Prostate gland (tissue), 2 donors: ENCODE results near the gene GCH1. TPM values are rescaled to one million over a fixed set of nuclear protein-coding genes. Genes with fewer than 3 reads are reported as not detected.
A peak's percentile ranks its signal among the peaks of the same experiment; 100 is the strongest.

Experiments
- DNase-seq: peaks from one replicate; pipeline ENCODE4 v3.0.0-alpha.2; 2019; ENCODE audit warnings: low spot score
- H3K27ac ChIP-seq, 2 donors: fragments of 200-600 bp; sonication (generic); 2 replicates each; pipeline ENCODE4 v1.5.1; 2017 to 2019
- H3K27me3 ChIP-seq: fragments of 200-600 bp; sonication (generic); replicated peaks from 2 replicates; pipeline ENCODE4 v1.5.1; 2019; ENCODE audit not compliant: insufficient read depth
- H3K36me3 ChIP-seq, 2 donors: fragments of 200-600 bp; sonication (generic); 1 replicate in 1 of 2; 2 replicates in 1 of 2; pipeline versions ENCODE4 v1.5.1 to v1.8.1; 2017 to 2019
- H3K4me1 ChIP-seq: fragments of 200-600 bp; sonication (generic); replicated peaks from 2 replicates; pipeline ENCODE4 v1.5.1; 2019
- H3K4me3 ChIP-seq, 2 donors: fragments of 200-600 bp; sonication (generic); 2 replicates each; pipeline ENCODE4 v1.5.1; 2017 to 2019
- H3K9me3 ChIP-seq: fragments of 200-600 bp; sonication (generic); 2 replicates; pipeline ENCODE4 v1.5.1; 2017
- POLR2A ChIP-seq: fragments of 450-650 bp; IDR thresholded peaks from one replicate; pipeline ENCODE4 v1.6.1; 2016; ENCODE audit warnings: antibody characterized with exemption, mild to moderate bottlenecking
- POLR2AphosphoS5 ChIP-seq: sonication (generic); formaldehyde crosslinking; IDR thresholded peaks from one replicate; pipeline ENCODE4 v1.6.1; 2017; ENCODE audit warnings: antibody characterized with exemption
- WGBS: methylation state at CpG from one replicate; pipeline ENCODE4 v1.1.5; 2018; 5-methylcytosine and 5-hydroxymethylcytosine counted together
- intact Hi-C: fragments of 100-400 bp; cut with DNase I; formaldehyde crosslinking; loops from one replicate; pipeline ENCODE4 v1.14.2; 2022
- total RNA-seq, 2 donors: library from RNA; depleted of rRNA; stranded (reverse); fragments of >200 nt; gene quantifications; one replicate each; pipeline ENCODE4 v1.1.0, GENCODE V29; 2016
- TF ChIP-seq, protein P1 (sequence below), 4 experiments: fragments of 200-600 bp in 2 of 4; fragments of 450-650 bp in 2 of 4; sonication (generic) in 2 of 4; IDR thresholded peaks; 1 replicate in 3 of 4; 2 replicates in 1 of 4; pipeline ENCODE4 v1.5.1; 2016 to 2019; ENCODE audit warnings: antibody characterized with exemption in 4 of 4, mild to moderate bottlenecking in 2 of 4, moderate library complexity in 2 of 4

GCH1 gene, protein sequence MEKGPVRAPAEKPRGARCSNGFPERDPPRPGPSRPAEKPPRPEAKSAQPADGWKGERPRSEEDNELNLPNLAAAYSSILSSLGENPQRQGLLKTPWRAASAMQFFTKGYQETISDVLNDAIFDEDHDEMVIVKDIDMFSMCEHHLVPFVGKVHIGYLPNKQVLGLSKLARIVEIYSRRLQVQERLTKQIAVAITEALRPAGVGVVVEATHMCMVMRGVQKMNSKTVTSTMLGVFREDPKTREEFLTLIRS
- total RNA-seq = 10 to 100 TPM in 1 of 2 donors, 1 to 10 TPM in 1; 4.9 to 19.4 TPM

DNA sequence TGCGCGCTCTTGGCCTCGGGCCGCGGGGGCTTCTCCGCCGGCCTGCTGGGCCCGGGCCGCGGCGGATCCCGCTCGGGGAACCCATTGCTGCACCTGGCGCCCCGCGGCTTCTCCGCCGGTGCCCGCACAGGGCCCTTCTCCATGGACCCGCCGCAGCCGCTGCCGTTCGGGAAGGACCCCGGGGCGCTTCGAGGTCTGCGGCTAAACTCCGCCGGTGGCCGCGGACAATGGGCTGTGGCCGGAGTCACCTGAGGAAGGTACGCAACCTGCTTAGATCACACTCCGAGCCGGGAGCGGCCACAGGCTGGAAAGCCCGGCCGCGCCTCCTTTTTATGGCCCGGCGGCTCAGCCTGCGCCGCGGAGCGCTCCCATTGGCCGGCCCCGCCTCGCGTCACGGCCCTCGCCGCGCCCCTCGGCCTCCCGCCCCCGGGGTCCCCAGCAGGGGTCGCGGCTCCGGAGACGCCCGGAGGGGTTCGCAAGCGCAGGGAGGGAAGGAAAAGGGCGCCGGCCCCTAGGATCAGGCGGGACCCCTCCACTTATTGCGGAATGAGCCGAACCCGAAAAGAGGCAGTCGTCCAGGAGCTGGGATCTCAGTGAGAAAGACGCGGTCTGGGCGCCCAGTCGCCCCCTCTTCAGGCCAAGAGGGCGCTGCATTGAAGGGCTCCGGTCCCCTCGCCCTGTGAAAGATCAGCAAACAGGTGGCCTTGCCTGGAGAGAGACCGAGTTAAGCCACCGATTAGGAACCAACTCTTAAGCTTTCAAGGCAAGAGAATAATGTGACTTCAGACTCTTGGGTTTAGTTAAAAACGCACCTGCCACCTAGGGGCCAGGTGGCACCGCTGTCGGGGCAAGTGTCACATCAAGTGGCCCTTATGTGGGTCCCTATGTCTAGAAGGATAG, at the start of gene GCH1:
Gene GCH1 (minus strand): TSS at position 306 of the 900 bp plus-strand sequence. CDS start 163 bp downstream, at position 143.
- no peaks in the 10 kb centered on the region for H3K9me3 ChIP-seq
- intact Hi-C loops = no loop called here
- H3K4me1 ChIP-seq = no peaks in the 10 kb centered on the region
- WGBS = 1% methylated on average over 53 of the region's 83 CpGs
- TF ChIP-seq, protein P1, sequence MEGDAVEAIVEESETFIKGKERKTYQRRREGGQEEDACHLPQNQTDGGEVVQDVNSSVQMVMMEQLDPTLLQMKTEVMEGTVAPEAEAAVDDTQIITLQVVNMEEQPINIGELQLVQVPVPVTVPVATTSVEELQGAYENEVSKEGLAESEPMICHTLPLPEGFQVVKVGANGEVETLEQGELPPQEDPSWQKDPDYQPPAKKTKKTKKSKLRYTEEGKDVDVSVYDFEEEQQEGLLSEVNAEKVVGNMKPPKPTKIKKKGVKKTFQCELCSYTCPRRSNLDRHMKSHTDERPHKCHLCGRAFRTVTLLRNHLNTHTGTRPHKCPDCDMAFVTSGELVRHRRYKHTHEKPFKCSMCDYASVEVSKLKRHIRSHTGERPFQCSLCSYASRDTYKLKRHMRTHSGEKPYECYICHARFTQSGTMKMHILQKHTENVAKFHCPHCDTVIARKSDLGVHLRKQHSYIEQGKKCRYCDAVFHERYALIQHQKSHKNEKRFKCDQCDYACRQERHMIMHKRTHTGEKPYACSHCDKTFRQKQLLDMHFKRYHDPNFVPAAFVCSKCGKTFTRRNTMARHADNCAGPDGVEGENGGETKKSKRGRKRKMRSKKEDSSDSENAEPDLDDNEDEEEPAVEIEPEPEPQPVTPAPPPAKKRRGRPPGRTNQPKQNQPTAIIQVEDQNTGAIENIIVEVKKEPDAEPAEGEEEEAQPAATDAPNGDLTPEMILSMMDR (IDR thresholded peaks at IDR 0.05) = peak; percentile 9 to 47 (median 31)
- TF ChIP-seq POLR2A (peak; percentile 88), POLR2AphosphoS5 (no peak)
- no peaks in the 10 kb centered on the region for H3K36me3 ChIP-seq
- H3K4me3 ChIP-seq = peak within 1 kb of the TSS; percentile 64 to 78
- peak within 1 kb of the TSS; percentile 78 to 86 for H3K27ac ChIP-seq
- H3K27me3 ChIP-seq = no peaks in the 10 kb centered on the region
- peak; percentile 79 for DNase-seq

DNA sequence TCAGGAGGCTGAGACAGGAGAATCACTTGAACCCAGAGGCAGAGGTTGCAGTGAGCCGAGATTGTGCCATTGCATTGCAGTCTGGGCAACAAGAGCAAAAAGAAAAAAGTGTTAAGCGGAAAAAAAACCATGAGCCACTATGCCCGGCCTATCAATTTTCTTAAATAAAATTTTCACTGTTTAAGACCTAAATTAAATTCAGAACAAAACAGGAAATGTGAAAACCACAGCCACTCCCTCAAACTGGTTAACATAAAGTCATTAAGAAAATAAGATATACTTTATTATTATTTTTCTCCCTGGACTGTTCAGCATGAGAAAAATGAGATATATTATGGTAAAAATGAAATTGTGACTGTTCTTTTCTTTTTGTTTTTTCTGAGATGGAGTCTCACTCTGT, 44.6 kb upstream of the GCH1 start:
- intact Hi-C loops = no loop called here
- Histone ChIP-seq H3K27me3 (no peaks in the 10 kb centered on the region), H3K36me3 (no peaks in the 10 kb centered on the region), H3K4me1 (no peaks in the 10 kb centered on the region), H3K9me3 (no peaks in the 10 kb centered on the region), H3K4me3 (no peak overlapping the region), H3K27ac (no peak overlapping the region)
- 96% methylated on average over 3 of the region's 3 CpGs for WGBS
- DNase-seq = no peak
- no peak for TF ChIP-seq POLR2A
- no peak for TF ChIP-seq POLR2AphosphoS5
- TF ChIP-seq, protein P1 (IDR thresholded peaks at IDR 0.05) = no peak

DNA sequence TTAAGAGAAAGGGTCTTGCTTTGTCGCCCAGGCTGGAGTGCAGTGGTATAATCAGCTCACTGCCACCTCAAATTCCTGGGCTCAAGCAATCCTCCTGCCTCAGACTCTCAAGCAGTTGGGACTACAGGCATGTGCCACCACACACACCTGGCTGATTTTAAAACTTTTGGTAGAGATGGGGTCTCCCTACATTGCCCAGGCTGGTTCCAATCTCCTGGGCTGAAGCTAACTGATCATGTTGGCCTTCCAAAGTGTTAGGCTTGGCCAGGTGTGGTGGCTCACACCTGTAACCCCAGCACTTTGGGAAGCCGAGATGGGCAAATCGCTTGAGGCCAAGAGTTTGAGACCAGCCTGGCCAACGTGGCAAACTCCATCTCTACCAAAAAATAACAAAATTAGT, 43.9 kb upstream of the GCH1 start:
- no peaks in the 10 kb centered on the region for H3K36me3 ChIP-seq
- H3K27me3 ChIP-seq = no peaks in the 10 kb centered on the region
- TF ChIP-seq, protein P1 (IDR thresholded peaks at IDR 0.05) = no peak
- no peak for TF ChIP-seq POLR2AphosphoS5
- TF ChIP-seq POLR2A = no peak
- no peak overlapping the region for H3K27ac ChIP-seq
- intact Hi-C loops = no loop called here
- no peaks in the 10 kb centered on the region for H3K4me1 ChIP-seq
- WGBS = 98% methylated on average over 4 of the region's 4 CpGs
- DNase-seq = no peak
- H3K9me3 ChIP-seq = no peaks in the 10 kb centered on the region
- no peak overlapping the region for H3K4me3 ChIP-seq

DNA sequence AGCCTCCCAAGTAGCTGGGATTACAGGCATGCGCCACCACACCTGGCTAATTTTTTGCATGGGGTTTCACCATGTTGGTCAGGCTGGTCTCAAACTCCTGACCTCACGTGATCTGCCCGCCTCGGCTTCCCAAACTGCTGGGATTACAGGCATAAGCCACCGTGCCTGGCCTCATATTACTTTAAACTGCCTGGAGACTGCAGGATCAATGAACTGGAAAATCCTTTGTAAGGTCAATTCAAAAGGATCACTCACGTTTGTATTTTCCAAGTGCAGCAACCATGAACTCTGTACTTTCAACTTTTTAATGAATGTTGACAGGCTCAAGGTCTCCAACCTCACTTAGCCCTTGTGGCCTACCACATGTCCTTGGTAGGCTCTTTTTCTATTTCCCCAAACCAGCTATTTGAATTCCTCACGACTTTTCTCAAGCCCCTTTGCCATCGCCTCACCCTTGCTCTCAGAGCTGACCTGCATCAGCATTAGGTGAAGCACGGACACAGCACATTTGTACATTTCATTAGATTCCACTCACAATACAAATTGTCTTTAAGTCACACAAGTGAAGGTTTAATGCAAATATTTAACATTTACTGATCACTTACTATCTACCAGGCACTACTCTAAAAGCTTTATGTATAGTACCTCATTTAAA, 42.2 kb upstream of the GCH1 start:
- TF ChIP-seq POLR2AphosphoS5 (no peak), POLR2A (no peak)
- TF ChIP-seq, protein P1 (IDR thresholded peaks at IDR 0.05) = no peak
- Histone ChIP-seq H3K27ac (no peak overlapping the region), H3K27me3 (no peaks in the 10 kb centered on the region), H3K36me3 (no peaks in the 10 kb centered on the region), H3K4me1 (no peaks in the 10 kb centered on the region), H3K9me3 (no peaks in the 10 kb centered on the region), H3K4me3 (no peak overlapping the region)
- WGBS = 92% methylated on average over 9 of the region's 9 CpGs
- intact Hi-C loops = no loop called here
- no peak for DNase-seq
